Large intestine (tissue), 12 donors: ENCODE measurements around the gene SAMM50. TPM values are rescaled to one million over a fixed set of nuclear protein-coding genes. Genes with fewer than 3 reads are reported as not detected.

Experiments used
- DNase-seq, 2 donors: peaks; one replicate each; pipeline versions ENCODE4 v3.0.0 to v3.0.0-alpha.2; 2013
- H3K27ac ChIP-seq: one replicate; pipeline ENCODE4 v1.5.1; 2013; ENCODE audit warnings: low read length
- H3K27me3 ChIP-seq: 2 replicates; pipeline ENCODE4 v1.6.1; 2013; ENCODE audit warnings: low read length; ENCODE audit not compliant: control insufficient read depth, insufficient read depth
- H3K36me3 ChIP-seq: 2 replicates; pipeline ENCODE4 v1.6.1; 2013; ENCODE audit warnings: low read length; ENCODE audit not compliant: control insufficient read depth, insufficient read depth
- H3K4me1 ChIP-seq: one replicate; pipeline ENCODE4 v1.6.1; 2013; ENCODE audit warnings: low read length; ENCODE audit not compliant: control insufficient read depth, insufficient read depth
- H3K4me3 ChIP-seq: one replicate; pipeline ENCODE4 v1.5.1; 2013; ENCODE audit warnings: low read length
- H3K9me3 ChIP-seq: one replicate; pipeline ENCODE4 v1.6.1; 2013; ENCODE audit warnings: mild to moderate bottlenecking, low read depth, low read length, moderate library complexity; ENCODE audit not compliant: control insufficient read depth
- WGBS: methylation state at CpG from one replicate; pipeline ENCODE4 v1.1.5; 2013; ENCODE audit warnings: low lambda C conversion rate; ENCODE audit not compliant: insufficient coverage; 5-methylcytosine and 5-hydroxymethylcytosine counted together
- long read RNA-seq, 11 donors: transcript quantifications; one replicate each; lab custom pipeline, GENCODE V29; 2026
- polyA plus RNA-seq: library from polyadenylated mRNA; unstranded; fragments of 120-200 nt; gene quantifications from one replicate; pipeline ENCODE4 v1.2.1, GENCODE V29; 2013

Gene SAMM50
- polyA plus RNA-seq = 51.5 TPM
- long read RNA-seq, donor 1, transcript SAMM50-201 (15 exons, 1,717 nt) = major isoform, 12 of 18 reads
- long read RNA-seq, donor 1, partial matches to known transcripts = 5 of 18 reads
- long read RNA-seq, donor 1, other reads (novel, unspliced or antisense) = 0 of 18 reads
- long read RNA-seq, donor 2, transcript SAMM50-201 (15 exons, 1,717 nt) = major isoform, 27 of 37 reads
- long read RNA-seq, donor 2, partial matches to known transcripts = 6 of 37 reads
- long read RNA-seq, donor 2, other reads (novel, unspliced or antisense) = 0 of 37 reads
- long read RNA-seq, donor 3, transcript SAMM50-201 (15 exons, 1,717 nt) = major isoform, 17 of 63 reads
- long read RNA-seq, donor 3, partial matches to known transcripts = 41 of 63 reads
- long read RNA-seq, donor 3, other reads (novel, unspliced or antisense) = 0 of 63 reads
- long read RNA-seq, donor 4, partial matches to known transcripts = 0 of 3 reads
- long read RNA-seq, donor 4, other reads (novel, unspliced or antisense) = 0 of 3 reads
- long read RNA-seq, donor 5, transcript SAMM50-201 (15 exons, 1,717 nt) = major isoform, 7 of 7 reads
- long read RNA-seq, donor 5, partial matches to known transcripts = 0 of 7 reads
- long read RNA-seq, donor 5, other reads (novel, unspliced or antisense) = 0 of 7 reads
- long read RNA-seq, donor 6, transcript SAMM50-201 (15 exons, 1,717 nt) = major isoform, 17 of 51 reads
- long read RNA-seq, donor 6, partial matches to known transcripts = 30 of 51 reads
- long read RNA-seq, donor 6, other reads (novel, unspliced or antisense) = 0 of 51 reads
- long read RNA-seq, donor 7, transcript SAMM50-201 (15 exons, 1,717 nt) = major isoform, 9 of 16 reads
- long read RNA-seq, donor 7, partial matches to known transcripts = 6 of 16 reads
- long read RNA-seq, donor 7, other reads (novel, unspliced or antisense) = 0 of 16 reads
- long read RNA-seq, donor 8, transcript SAMM50-201 (15 exons, 1,717 nt) = major isoform, 29 of 58 reads
- long read RNA-seq, donor 8, partial matches to known transcripts = 27 of 58 reads
- long read RNA-seq, donor 8, other reads (novel, unspliced or antisense) = 0 of 58 reads
- long read RNA-seq, donor 9, transcript SAMM50-201 (15 exons, 1,717 nt) = major isoform, 17 of 37 reads
- long read RNA-seq, donor 9, partial matches to known transcripts = 17 of 37 reads
- long read RNA-seq, donor 9, other reads (novel, unspliced or antisense) = 0 of 37 reads
- long read RNA-seq, donor 10, transcript SAMM50-201 (15 exons, 1,717 nt) = major isoform, 18 of 32 reads
- long read RNA-seq, donor 10, partial matches to known transcripts = 10 of 32 reads
- long read RNA-seq, donor 10, other reads (novel, unspliced or antisense) = 0 of 32 reads
- long read RNA-seq, donor 11, transcript SAMM50-201 (15 exons, 1,717 nt) = major isoform, 14 of 25 reads
- long read RNA-seq, donor 11, partial matches to known transcripts = 10 of 25 reads
- long read RNA-seq, donor 11, other reads (novel, unspliced or antisense) = 0 of 25 reads

GRCh38 chr22:43955040-43955882 lies at the start of gene SAMM50:
Gene SAMM50 (plus strand): TSS chr22:43955442. CDS start chr22:43955578, 136 bp downstream.
- H3K36me3 ChIP-seq = no peaks in the 10 kb centered on the region
- H3K27me3 ChIP-seq = peaks cover 6% of the 10 kb centered on the region
- no CpG with 5 or more reads among the region's 74 CpGs for WGBS
- DNase-seq = peak; percentile 91 to 94
- H3K27ac ChIP-seq = peak within 1 kb of the TSS; percentile 73
- peak within 1 kb of the TSS; percentile 94 for H3K4me3 ChIP-seq
- H3K4me1 ChIP-seq = peaks cover 3% of the 10 kb centered on the region
- H3K9me3 ChIP-seq = no peaks in the 10 kb centered on the region

- Histone ChIP-seq H3K27me3 (no peaks in the 10 kb centered on the region), H3K4me3 (no peak overlapping the region), H3K27ac (no peak overlapping the region), H3K4me1 (no peaks in the 10 kb centered on the region), H3K36me3 (no peaks in the 10 kb centered on the region), H3K9me3 (no peaks in the 10 kb centered on the region)
- WGBS = no CpG with 5 or more reads among the region's 7 CpGs
- no peak for DNase-seq
These were observed 49.6 kb upstream of the SAMM50 start for GRCh38 chr22:43905681-43906080.

GRCh38 chr22:43909708-43910107 lies 45.5 kb upstream of the SAMM50 start:
- DNase-seq = no peak
- no peaks in the 10 kb centered on the region for H3K36me3 ChIP-seq
- no peak overlapping the region for H3K27ac ChIP-seq
- no peaks in the 10 kb centered on the region for H3K4me1 ChIP-seq
- 100% methylated on average over 1 of the region's 1 CpG for WGBS
- no peak overlapping the region for H3K4me3 ChIP-seq
- H3K27me3 ChIP-seq = peaks cover under 1% of the 10 kb centered on the region
- H3K9me3 ChIP-seq = no peaks in the 10 kb centered on the region

GRCh38 chr22:43910178-43910695 lies 45.0 kb upstream of the SAMM50 start:
- no peak overlapping the region for H3K27ac ChIP-seq
- H3K4me3 ChIP-seq = no peak overlapping the region
- no peaks in the 10 kb centered on the region for H3K4me1 ChIP-seq
- H3K27me3 ChIP-seq = peaks cover 2% of the 10 kb centered on the region
- H3K9me3 ChIP-seq = no peaks in the 10 kb centered on the region
- no peak for DNase-seq
- H3K36me3 ChIP-seq = no peaks in the 10 kb centered on the region
- WGBS = no CpG with 5 or more reads among the region's 6 CpGs

- Histone ChIP-seq H3K27ac (no peak overlapping the region), H3K4me1 (no peaks in the 10 kb centered on the region), H3K27me3 (peaks cover 2% of the 10 kb centered on the region), H3K4me3 (no peak overlapping the region), H3K36me3 (no peaks in the 10 kb centered on the region), H3K9me3 (no peaks in the 10 kb centered on the region)
- DNase-seq = no peak
- no CpG with 5 or more reads among the region's 4 CpGs for WGBS
These were observed 43.9 kb upstream of the SAMM50 start for GRCh38 chr22:43911351-43911750.

- H3K27ac ChIP-seq = no peak overlapping the region
- DNase-seq = no peak
- H3K4me1 ChIP-seq = no peaks in the 10 kb centered on the region
- no peaks in the 10 kb centered on the region for H3K36me3 ChIP-seq
- no peaks in the 10 kb centered on the region for H3K9me3 ChIP-seq
- H3K4me3 ChIP-seq = no peak overlapping the region
- no CpG with 5 or more reads among the region's 6 CpGs for WGBS
- peaks cover 5% of the 10 kb centered on the region for H3K27me3 ChIP-seq
These were observed 37.7 kb upstream of the SAMM50 start for GRCh38 chr22:43917521-43917920.

- WGBS = 80% methylated on average over 2 of the region's 16 CpGs
- Histone ChIP-seq H3K4me3 (no peak overlapping the region), H3K9me3 (peaks cover 4% of the 10 kb centered on the region), H3K4me1 (no peaks in the 10 kb centered on the region), H3K27ac (no peak overlapping the region), H3K27me3 (peaks cover 10% of the 10 kb centered on the region), H3K36me3 (no peaks in the 10 kb centered on the region)
- DNase-seq = no peak
These were observed 35.9 kb upstream of the SAMM50 start for GRCh38 chr22:43919106-43919973.

GRCh38 chr22:43921370-43921769 lies 33.9 kb upstream of the SAMM50 start:
- Histone ChIP-seq H3K9me3 (peaks cover 5% of the 10 kb centered on the region), H3K36me3 (no peaks in the 10 kb centered on the region), H3K27ac (no peak overlapping the region), H3K27me3 (peaks cover 15% of the 10 kb centered on the region), H3K4me1 (peaks cover 12% of the 10 kb centered on the region), H3K4me3 (no peak overlapping the region)
- no CpG with 5 or more reads among the region's 4 CpGs for WGBS
- no peak for DNase-seq
